HG02870 (cell line): ENCODE results near the gene SNCG.
"Not testable (repeated sequence)": the region's sequence is repeated elsewhere in the genome, so short reads cannot be mapped to it uniquely, and the experiment has no call there.

Experiments used
- ATAC-seq: cut with Tn5 transposase; IDR thresholded peaks from one replicate; pipeline ENCODE4 v1.9.1; 2021; ENCODE audit warnings: mild to moderate bottlenecking, moderate library complexity; ENCODE audit not compliant: unreplicated experiment

SNCG gene

DNA sequence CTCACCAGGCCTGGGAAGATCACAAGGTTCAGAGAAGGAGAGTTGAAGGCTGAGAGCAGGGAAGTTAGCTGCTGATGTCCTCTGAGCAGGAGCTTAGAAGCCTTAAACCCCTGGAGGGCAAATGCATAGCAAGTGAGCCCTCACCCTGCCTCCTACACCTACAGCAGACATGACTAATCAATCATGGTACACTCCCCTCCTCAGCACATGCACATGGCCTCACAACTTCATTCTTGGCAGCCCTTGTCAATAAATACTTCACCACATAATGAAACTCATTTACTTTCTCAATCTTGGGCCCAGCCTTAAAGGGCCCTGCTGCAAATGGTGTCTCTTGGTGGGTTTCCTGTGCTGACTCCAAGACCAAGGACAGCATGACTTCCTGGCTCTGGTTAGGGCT lies 13.9 kb upstream of the SNCG start:
- ATAC-seq = no peak

DNA sequence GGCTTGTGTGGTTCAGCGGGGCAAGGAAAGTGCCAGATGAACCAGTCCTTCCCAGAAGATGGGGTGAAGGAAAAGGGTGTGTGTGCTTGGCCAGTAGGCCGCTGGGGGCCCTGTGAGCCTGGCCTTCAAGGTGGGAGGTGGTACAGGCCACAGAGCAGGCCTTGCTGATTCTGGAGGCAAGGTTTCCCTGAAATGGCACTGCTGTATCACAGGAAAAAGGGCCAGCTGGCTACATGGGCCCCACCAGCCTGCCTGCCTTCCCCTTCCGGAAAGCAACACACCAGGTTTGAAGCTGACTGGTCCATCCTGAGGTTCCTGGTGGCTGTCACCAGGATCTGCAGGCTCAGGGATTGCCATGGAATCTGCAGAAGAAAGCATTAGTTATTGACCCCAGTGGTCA lies 13.5 kb upstream of the SNCG start:
- no peak for ATAC-seq

DNA sequence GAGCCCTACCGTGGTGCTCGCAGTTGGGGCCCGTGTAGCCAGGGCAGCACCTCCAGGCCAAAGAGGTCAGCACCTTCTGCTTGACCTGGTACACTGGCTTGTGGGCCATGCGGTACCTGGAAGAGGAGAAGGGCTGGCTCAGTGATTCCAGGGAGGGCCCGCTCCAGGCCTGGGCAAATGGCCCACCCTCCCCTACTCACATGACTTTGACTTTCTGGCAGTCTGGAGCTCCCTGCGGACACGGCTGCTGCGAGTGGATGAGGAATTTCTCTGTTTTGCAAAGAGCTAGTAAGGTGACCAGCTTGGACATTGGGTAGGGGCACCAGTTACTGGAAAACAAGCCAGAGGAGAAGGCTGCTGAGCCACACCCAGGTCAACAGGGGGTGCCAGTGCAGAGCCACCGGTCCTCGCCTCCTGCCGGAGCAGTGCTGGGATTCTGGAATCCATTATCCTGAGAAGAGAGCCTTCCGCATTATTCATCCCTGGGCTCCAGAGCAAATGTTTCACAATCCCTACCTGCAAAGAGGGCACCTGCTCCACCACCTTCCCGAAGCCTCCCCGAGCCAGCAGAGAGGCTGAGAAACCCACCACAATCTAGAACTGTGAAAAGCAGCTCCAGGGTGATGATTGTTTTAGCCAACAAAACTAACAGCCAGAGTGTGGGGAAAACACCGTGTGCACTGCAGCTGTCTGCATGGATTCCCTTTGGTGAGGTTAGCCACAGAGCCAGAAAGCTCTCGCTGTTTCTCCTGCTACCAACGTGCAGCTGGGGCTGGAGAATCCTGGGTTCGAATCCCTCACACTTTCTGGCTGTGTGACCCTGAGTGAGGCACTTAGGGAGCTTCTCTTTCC lies 12.8 kb upstream of the SNCG start:
- ATAC-seq = no peak

DNA sequence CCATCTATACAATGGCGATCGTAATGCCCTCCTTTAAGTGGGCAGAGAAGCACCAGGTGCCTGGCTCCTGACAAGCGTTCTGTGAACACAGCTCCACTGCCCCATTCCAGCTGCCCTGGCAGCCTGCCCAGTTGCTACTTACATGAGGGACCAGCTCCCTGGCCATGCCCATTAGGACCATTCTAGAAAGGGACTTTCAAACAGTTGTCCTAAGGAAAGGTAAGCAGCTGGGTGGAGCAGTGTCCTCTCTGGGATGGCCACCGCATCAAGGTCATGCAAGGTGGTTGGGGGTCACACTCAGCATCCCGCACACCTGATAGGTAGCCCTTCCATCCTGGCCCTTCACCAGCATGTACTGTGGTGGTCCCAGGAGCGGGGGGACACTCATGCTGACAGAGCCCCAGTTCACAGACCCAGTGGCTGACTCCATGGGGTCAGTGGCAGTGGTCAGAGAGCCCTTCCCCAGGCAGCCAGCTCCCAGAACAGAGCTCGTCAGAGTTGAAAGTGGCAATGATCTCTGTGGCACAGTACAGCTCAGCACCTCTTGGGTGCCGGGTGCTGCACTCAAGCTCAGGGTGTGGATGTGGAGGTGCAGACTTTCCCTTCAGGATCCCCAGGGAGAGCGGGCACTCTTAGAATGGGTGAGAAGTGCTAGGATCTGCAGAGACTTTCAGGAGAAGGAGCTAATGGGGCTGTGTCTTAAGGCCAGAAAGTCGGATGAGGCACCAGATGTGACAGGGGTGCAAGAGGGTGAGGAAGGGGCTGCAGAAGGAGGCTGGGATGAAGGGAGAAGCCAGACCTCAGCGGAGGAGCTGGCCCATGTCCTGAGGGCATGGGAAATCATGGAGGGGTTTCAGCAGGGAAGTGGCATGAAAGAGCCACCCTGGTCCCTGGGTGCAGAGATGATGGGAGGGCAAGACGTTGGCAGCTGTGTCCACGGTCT lies 11.9 kb upstream of the SNCG start:
- ATAC-seq = no peak

DNA sequence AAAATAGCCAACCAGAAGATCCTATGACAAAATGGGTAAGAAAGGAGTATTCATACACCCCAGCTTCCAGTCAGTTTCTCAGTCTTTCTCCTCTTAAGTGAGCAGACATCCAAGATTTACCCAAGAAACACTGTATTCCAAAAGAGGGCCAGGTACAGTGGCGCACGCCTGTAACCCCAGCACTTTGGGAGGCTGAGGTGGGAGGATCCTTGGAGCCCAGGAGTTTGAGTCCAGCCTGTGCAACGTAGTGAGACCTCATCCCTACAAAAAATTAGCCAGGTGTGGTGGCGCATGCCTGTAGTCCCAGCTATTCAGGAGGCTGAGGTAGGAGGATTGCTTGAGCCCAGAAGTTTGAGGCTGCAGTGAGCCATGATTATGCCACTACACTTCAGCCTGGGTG lies 10.6 kb upstream of the SNCG start:
- ATAC-seq = not testable (repeated sequence)

DNA sequence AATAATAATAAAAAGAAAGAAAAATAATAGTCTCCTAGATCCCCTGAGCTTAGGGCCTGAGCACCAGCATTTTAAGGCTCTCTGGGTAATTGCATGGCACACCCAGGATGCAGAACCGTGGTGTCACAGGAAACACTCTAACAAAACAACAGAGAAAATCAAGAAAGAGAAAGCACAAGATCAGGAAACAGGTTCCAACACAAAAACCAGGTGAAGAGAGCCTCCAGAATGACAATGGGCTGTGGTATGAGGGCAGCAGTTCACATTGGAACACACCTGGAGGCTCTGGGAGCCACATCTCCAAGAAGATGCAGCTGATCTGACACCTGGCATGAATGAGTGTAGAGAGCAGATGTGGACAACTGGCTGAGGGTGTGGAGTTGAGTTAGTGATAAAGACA lies 8.1 kb upstream of the SNCG start:
- no peak for ATAC-seq

DNA sequence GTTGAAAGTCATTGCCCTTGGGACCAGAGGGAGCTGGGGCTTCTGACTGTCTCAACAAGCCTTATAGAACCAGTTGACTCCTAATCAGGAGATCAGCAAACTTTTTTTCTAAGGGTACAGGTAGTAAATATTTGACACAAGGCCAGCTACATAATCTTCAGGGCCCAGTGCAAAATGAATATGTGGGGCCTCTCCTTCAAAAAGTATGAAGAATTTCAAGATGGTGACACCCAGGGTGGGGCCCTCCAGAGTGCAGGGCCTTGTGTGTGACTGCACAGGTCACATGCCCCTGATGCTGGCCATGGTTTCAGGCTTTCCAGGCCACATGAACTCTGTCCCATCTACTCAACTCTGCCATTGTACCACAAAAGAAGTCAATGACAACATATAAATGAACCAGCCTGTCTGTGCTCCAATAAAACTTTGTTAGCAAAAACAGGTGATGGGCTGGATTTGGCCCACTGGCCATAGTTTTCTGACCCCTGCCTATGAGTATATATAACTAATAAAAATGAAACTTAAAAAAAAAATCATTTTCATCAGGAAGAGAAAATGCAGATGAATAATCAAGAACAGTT lies 7.1 kb upstream of the SNCG start:
- no peak for ATAC-seq

DNA sequence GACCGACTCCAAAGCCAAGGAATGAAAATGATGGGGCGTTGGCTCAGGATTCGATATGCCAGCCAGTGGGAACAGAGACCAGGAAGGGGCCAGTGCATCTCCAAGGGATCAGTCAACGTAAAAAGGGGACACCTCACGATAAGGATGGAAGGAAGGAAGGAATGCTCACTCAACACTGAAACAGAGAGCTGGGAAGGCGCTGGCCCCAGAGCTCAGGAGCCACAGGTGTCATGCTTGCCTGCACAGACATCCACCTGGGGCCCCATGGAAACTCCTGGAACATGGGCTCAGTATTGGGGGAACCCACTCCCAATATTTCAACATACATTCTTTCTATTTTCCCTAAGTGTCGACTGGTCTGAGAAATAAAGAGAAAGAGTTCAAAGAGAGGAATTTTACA lies 6.3 kb upstream of the SNCG start:
- ATAC-seq = no peak

DNA sequence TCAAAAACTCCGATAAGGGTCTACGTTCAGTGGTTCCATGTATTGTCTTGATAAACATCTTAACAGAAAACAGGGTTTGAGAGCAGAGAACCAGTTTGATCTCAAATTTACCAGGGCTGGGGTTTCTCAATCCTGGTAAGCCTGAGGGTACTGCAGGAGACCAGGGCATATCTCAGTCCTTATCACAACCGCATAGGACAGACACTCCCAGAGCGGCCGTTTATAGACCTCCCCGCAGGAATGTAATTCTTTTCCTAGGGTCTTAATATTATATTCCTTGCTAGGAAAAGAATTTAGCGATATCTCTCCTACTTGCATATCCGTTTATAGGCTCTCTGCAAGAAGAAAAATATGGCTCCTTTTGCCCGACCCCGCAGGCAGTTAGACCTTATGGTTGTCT lies 5.7 kb upstream of the SNCG start:
- ATAC-seq = not testable (repeated sequence)

DNA sequence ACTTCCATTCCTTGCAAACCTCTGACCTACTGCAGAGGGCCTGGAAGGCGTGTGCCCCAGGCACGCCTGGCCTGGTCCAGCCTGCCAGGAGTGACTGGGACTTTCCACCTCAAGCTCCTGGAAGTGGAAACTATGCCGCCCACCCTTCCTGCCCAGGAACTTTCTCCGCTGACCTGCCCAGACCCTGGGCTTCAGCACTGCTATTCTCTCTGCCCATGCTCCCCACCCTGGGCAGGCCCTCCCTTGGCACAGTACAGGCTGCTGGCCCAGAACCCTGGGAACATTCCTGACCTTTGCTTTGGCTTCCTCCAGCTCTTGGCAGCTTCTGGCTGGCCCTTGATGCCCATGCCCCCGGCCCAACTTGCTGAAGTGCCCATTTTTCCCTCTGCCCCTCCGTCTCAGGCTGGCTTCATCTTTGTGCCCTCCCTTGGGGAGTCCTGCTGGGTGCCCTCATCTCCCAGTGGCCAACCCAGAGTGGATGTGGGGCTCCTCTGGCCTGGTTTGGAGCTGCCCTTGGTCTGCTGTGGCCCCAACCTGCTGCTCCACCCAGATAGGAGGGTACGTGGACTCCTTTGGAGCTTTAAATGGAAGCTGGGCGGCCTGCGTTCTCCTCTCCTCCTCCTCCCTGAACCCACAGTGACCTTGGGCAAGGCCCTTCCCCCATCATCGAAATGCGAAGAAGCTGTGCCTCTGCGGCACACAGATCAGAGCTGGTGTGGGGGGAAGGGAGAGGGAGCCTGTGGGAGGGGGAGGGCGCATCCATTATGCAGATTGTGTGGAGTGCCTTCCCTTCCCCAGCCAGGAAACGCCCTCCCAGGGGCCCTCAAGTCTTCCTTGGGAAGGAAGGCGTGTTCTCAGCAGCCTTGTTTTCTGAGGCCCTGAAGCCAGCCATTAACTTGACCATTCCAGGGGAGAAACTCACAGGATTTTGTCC lies 4.4 kb upstream of the SNCG start:
- no peak for ATAC-seq

DNA sequence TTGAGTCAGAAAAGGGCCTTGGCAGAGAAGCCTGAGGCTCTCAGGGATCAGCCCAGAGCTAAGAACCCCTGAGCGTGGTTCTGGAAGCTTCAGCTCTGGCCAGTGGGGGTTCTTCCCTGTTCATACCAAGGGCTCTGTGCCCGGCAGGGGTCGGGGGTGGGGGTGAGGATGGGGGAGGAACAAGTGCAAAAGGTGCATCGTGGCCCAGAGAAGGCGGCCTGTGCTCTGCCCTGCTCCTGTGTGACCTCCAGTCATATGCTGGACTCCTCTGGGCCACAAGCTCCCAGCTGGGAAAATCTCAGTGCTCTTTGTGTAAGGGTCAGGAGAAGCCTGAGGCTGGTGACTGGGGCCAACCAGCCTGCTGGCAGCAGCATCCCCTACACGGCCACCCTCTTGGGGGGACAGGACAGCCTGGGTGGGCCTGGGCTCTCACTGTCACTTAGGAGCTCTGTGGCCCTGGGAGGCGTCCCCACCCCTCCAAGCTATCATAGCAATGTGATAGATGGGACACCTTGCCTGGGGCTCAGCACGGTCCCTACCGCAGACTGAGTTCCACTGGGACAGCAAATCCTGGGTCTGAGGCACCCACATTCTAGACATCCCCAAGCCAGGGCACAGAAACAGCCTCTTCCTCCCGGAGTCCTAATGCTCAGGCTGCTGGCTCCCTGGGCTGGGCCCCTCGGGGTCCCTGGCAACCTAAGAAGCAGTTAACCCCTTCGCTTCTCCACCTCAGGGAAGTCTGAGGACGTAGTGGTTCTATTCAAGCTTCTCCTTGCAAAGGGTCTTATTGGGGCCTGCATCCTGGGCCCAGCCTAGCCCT lies 3.5 kb upstream of the SNCG start:
- ATAC-seq = no peak

DNA sequence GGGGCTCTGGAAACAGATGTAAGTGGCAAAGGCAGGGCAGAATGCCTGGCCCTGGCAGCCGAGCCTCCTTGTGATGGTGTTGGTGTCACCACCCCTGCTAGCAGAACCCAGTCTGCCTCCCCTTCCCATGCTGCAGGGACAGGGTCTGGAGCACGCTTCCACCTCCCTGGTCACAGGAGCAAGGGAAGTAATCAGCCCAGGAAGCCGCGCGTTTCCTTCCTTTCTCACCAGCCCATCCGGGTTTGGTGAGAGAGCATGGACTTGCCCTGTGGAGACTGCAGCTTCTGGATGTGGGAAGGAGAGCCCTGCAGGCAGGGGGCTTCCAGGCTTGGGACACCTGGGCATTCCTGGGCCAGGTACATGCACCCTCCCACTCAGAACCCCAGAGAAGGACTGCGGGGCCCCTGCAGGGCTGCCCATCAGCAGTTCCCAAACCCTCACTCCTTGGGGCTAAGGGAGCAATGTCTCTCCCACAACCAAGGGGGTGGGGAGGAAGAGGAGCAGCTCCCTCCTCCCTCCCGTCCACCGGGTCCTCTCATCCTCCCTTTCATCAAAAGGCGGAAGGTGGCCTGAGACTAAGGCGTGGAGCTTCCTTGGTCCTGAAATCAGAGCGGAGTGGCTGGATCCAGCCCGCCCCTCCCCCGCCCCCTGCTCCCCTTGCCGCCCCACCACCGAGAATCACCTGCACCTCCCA lies 2.8 kb upstream of the SNCG start:
- ATAC-seq = no peak

DNA sequence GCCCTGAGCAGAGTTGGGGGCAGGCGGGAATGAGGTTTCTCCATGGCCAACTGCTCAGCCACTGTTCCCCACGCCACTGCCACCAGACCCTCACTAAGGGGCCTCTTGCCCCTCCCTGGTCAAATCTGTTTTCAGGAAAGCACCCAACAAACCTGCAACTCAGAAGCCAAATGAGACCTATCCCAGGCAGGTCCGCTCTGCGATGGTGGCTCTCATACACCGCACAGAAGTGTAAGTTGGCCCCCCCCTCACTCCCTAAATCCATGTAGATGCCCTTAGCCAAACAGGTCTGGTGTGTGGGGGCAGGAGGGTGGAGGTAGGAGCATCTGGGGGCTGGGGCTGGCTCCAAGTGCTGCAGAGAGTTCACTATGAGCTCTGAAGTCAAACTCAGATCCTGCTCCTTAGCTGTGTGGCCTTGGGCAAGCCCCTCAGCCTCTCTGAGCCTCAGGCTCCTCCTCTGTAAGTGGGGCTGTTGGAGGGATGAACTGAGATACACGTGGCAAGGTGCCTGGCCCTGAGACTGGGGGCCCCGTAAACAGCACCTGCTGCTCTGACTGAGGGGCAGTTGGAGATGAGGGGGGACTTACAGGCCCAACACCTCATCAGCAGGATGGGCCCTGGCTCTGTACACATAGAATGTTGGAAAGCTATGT lies 2.1 kb upstream of the SNCG start:
- ATAC-seq = no peak

DNA sequence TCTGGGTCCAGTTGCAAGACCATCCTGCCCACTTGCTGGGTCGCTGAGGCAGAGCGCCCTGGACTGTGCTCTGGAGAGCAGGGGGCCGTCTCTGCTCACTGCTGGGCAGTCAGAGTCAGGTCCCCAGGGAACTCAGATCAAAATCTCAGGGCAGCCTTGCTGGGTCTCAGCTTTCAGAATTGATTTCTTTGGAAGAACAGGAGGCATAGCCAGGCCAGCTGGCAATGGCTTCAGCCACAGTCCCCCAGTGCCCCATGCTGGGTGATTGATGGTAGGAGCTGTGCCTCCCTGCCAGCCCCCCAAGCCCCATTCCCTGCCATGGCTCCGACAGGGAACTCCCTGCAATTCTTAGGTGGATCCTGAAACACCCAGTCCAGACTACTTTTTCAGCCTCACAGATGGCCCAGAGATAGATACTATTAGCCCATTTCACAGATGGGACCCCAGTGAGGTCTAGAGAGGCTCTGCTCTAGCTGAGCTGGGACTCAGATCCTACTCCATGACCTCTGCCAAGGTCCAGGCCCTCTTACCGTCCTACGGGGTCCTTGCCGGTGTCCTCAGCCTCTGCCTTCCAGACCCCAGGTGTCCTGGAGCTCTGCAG lies 1.5 kb upstream of the SNCG start:
- no peak for ATAC-seq

DNA sequence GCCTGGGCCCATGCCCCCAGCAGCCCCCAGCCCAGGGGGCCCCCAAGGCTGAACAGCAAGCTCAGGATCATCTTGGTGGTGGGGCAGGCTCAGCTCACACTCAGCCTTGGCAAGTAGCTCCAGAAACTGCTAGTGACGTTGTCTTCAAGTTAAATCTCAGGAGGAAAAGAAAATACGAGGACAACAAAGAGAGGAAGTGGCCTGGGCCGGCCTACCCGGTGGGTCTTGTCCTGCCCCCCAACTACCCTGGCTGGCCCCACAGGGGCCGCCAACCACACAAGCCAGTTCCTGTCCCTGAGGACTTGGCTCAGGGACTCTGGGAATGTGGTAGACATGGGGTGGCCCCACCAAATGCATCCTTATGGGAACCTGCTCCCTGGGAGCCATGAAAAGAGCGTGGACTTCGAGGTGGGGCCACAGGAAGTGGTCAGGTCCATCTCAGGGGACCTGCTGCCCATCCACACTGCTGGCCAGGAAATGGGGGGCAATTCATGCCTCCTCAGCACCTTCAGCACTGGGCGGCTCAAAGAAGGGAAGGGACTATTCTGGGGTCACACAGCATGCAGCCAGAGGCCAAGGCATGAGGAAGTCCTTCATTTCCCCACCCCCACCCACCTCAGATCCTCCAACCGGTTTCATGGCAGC lies 806 bp upstream of the SNCG start, which contains the start of gene MMRN2:
Gene MMRN2 (minus strand): TSS at position 145 of the 645 bp plus-strand sequence. CDS start 74 bp downstream, at position 71.
- ATAC-seq = no peak

DNA sequence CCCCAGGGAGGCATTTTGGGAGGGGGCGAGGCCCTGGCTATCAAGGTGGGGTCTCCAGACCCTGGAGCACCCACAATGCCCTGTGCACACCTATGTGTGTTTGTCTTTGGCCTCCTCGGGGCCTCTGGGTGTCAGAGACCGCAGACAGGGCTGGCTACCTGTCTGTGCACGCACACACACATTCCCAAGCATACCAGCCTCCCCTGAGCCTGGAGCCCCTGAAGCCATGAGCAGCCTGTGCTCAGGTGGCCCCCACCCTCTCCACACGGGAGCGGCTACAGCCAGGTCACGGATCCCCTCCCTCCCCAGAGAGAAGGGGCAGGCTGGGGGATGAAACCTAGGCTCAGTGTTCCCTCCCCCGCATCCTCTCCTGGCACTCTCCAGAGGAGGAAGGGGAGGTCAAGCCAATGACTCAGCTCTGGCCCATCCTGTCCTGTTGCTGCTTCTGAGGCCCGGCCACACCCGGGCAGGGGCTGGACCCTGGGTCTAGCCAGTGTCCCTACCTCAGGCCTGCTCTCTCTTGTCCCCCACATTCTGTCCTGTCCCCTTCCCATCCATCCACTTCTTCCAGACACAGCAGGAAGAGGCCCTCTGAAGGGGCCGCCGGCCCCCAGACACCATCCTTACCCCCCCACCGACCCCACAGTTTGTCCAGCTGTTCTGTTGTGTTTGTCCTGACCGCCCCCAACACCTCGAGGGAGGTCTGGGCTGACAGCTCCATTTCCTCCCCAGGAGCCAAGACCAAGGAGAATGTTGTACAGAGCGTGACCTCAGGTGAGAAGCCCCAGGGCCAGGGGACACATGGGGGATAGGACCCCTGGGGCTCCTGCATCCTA lies 720 bp downstream of the SNCG start:
- ATAC-seq = no peak

DNA sequence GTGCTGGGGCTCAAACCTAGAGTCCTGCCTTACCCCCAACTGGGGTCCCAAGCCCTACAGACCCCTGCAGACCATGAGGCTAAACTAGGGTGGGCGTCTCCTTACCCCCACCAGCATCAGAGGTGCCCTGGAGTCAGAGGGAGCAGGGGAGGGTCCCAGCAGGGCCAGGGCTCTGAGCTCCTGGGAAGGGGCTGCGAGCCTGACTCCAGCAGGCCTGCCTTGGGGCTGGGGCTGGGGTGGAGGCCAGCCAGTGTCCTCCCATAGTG lies 1.3 kb downstream of the SNCG start:
- no peak for ATAC-seq
